GM21367 (cell line): ENCODE data around the gene CSTF1.
A peak's percentile ranks its signal among the peaks of the same experiment; 100 is the strongest.
"Not testable (repeated sequence)": the region's sequence is repeated elsewhere in the genome, so short reads cannot be mapped to it uniquely, and the experiment has no call there.

Experiments used
- ATAC-seq: cut with Tn5 transposase; IDR thresholded peaks from one replicate; pipeline ENCODE4 v1.9.1; 2021; ENCODE audit not compliant: unreplicated experiment

CSTF1 gene

GRCh38 chr20:56403465-56403864 is 11.0 kb downstream of the CSTF1 start:
- no peak for ATAC-seq

GRCh38 chr20:56405356-56405755 is 12.9 kb downstream of the CSTF1 start:
- not testable (repeated sequence) for ATAC-seq

- ATAC-seq, result no peak
Measured at GRCh38 chr20:56406910-56407309, 14.5 kb downstream of the CSTF1 start.

GRCh38 chr20:56409521-56409920 is 17.1 kb downstream of the CSTF1 start:
- no peak for ATAC-seq

DNA sequence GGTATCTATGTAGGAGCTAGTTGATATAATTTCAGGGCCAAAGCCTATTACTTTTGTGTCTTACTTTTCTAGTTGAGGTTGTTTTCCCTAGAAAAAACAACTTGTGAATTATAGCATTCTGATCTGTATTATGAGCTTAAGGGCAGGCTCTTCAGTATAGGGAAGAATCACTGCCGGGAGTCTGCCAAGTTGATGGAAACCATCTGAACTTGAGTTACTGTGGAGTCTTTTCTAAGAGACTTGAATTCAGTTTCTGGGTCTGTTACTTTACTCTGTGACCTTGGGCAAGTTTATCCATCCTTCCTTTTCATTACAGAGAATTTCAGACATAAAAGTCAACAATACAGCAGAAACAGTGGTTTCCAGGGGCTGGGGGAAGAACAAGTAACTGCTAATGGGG is 17.5 kb downstream of the CSTF1 start:
- ATAC-seq, result no peak

DNA sequence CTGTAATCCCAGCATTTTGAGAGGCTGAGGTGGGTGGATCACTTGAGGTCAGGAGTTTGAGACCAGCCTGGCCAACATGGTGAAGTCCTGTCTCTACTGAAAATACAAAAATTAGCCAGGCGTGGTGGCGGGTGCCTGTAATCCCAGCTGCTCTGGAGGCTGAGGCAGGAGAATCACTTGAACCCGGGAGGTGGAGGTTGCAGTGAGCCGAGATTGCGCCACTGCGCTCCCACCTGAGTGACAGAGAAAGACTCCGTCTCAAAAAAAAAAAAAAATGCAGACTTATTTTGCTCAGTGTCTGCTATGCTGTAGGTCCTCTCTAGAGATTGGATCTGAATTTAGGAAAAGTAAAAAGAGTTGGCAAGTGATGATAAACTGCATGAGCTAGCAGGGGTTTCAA is 18.8 kb downstream of the CSTF1 start:
- ATAC-seq, result not testable (repeated sequence)

GRCh38 chr20:56411759-56412472 is 19.5 kb downstream of the CSTF1 start, which contains the start of gene CASS4:
Gene CASS4, plus strand, starts transcription at chr20:56412260. Its CDS starts 199 bp downstream, at chr20:56412459.
- peak; percentile 51 for ATAC-seq

GRCh38 chr20:56412473-56412790 is 20.0 kb downstream of the CSTF1 start:
- ATAC-seq, result no peak

- no peak for ATAC-seq
Measured at GRCh38 chr20:56412949-56413348, 20.5 kb downstream of the CSTF1 start.

DNA sequence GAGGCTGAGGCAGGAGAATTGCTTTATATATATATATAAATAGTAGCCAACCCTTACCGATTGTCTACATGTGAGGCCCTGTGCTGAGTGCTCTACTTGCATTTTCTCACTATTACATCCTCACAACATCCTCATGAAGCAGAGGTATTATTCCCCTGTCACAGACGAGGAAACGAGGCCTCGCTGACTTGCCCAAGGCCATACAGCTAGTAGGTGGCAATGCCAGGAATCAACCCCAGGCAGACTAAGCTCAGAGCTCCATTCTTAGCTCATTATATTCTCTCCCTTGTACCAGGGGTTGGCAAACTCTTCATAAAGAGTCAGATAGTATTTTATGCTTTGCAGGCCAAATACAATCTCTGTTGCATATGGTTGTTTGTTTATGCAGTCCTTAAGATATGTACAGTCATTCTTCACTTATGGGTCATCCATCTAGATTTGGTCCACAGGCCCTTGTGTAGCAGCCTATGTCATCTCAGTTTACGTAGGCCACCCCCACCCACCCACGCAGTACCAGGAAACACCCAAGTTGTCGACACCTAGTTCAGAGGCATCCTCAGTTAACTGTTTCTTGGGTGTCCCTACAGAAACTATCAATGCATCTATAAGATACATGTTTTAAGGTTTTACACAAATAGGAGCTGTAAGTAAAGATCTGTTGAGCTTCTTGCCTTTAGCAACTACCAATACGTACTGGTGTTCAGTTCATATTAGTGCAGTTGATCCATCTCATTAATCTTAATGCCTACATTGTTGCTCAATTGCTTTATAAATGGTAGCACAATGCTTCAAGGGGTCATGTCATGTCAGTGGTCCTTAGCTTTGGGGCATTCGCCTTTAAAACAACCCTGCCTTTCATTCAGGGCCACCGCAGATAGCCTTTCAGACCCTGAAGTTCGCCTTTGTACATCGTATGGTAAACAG is 22.7 kb downstream of the CSTF1 start:
- no peak for ATAC-seq

DNA sequence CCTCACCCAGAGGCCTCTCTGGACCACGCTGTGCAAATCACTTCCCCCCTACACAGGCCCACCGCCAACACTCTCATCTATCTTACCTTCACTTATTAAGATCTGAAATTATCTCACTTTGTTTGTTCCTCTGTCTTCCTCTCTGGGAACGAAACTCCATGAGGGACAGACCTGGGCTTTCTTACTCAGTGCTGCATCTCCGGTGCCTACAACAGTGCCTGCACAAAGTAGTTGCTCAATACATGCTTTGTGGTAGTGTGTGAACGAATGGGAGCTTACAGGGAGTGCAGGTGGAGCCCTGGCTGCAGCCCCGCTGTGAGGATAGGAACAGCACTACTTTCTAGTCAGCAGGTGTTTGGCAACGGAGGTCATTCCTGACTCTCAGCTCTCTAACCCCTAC is 25.0 kb downstream of the CSTF1 start:
- no peak for ATAC-seq

DNA sequence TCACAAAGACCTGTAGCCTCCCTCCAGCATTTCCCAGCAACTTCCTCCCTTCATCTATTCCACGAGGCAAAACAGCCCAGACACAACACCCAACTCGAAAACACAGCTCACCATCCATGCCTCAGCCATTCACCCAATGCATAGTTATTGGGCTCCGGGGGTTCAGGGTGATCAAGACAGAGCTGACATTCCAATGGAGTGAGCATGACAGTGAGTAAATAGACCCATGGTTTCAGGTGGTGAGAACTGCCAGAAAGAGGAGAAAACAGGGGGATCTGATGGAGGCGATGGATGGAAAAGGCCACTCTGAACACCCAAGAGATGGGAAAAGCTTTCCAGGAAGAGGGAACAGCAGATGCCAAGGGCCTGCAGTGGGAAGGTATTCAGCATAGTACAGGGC is 25.5 kb downstream of the CSTF1 start:
- ATAC-seq, result no peak

DNA sequence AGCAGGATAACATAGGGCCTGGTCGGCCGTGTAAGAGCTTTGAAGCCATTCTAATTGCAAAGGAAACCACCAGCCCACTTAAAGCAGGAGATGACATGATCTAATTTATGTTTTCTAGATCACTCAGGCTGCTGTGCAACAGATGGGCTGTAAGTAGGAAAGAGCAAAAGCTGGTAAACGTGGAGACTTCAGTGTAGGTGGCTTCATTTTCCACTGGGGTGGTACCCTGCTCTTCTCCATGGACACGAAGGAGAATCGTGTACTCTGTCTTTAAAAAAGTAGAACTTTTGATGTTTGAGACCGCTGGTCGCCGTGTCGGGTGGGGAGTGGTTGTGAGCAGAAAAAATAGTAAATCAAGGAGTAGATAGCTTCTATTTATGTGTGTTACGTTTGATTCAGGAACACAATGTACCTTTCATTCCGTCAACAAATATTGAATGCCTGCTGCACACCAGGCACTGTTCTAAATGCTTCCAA is 26.0 kb downstream of the CSTF1 start:
- ATAC-seq, result no peak

DNA sequence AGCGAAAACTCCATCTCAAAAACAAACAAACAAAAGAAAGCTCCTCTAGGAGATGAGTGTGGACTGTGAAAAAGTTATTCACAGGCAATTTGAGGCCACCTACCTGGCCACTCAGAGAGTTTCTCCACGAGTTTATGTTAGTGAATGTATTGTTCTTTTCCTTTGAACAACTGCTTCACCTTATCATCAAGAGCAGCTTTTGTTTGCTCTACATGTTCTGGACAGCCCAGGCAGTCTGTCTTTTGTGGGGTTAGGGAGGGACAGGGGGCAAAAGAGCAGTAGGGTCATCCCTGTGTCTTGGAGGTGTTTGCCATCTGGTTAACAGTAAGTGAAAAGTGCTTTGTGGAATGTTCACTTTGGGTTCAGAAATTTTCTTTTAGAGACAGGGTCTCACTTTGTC is 27.6 kb downstream of the CSTF1 start:
- ATAC-seq, result no peak

- no peak for ATAC-seq
Measured at GRCh38 chr20:56420940-56421688, 28.7 kb downstream of the CSTF1 start.

DNA sequence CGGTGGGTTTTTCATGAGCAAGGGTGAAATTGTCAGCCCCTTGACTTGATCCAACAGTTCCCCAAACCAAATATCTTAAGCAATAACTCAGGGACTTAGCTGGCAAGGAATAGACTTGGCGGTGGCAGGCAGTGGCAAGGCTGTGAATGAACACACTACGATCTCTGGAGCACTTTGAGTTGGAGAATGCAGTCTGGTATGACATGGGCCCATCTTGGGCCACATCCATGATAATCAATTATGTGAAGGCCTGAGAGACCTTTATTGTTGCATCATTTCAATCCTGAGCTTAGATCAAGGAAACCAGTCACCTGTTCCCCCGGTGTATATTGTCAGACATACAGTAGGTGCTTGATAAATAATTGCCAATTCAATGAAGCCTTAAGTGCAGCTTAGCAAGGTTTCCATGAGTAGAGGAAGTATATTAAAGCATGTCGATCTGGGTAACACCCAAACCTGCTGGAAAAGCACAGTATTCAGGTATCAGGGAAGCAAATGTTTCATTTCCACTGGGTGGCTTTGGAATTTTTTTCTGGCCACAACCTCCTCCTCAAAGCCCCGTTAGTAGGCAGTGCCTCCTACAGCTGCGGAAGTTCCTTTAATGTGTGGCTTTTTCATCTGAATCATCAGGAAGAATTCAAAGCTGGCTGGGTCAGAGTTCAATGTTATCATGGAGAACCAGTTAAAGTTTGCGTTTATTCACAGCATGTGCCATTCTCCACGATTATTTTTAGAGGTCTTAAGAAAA is 29.8 kb downstream of the CSTF1 start:
- no peak for ATAC-seq

- no peak for ATAC-seq
Measured at GRCh38 chr20:56422824-56423189, 30.4 kb downstream of the CSTF1 start.

DNA sequence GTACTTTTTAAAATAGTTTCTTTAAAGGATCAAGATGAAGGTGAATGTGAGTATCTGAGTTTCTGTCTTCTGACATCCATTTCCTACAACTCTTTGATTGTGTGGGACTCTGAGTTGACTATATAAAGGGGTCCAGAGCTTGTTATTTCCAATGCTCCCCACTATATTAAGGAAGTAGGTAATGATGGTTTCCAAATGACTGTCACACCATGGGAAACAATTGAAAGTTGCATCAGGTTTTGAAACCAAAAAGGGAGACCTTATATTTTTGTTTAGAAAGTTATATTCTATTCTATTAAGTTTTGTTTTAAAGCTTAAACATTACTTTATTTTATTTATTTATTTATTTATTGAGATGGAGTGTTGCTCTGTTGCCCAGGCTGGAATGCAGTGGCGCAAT is 30.8 kb downstream of the CSTF1 start:
- ATAC-seq, result no peak

DNA sequence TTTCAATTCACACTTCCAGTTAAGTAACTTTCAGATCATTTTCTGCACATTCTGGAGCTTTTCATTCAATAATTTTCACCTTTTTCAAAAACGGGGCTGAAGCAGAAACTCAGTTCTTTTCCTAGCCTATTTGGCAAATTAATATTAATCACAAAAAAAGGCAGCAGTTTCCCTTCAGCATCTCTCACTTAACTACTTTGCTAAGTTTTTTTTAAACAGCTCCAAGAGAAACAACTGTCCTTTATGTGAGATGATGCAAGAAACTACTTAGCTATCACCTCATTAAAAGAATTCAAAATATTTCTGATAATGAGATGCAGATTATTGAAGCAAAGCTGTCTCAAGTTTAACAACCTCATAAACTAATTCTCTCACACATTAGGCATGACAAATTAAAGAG is 31.4 kb downstream of the CSTF1 start:
- no peak for ATAC-seq

GRCh38 chr20:56424931-56425330 is 32.5 kb downstream of the CSTF1 start:
- no peak for ATAC-seq

DNA sequence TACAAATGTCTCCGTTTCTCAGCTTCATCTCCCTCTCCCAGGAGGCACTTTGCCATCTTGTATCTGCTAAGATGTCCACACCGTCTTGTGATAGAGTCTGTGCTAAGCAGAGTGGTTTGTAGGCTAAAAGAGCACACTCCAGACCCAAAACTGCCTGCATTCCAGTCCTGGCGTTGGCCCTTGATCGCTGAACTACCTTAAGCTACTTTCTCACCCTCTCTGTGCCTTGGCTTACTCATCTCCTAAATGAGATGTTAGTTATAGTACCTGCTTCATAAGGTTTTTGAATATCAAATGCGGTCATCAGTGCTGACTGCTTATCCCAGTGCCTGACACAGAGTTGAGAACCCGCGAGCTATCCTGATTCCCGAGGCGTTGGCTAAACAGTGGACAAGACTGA is 33.6 kb downstream of the CSTF1 start:
- no peak for ATAC-seq
